OCI-M2 (cell line): ENCODE results near the gene ADPRM.
A peak's percentile ranks its signal among the peaks of the same experiment; 100 is the strongest.
"Not testable (repeated sequence)": the region's sequence is repeated elsewhere in the genome, so short reads cannot be mapped to it uniquely, and the experiment has no call there.

Source experiments
- DNase-seq: peaks from one replicate; lab custom pipeline; 2025; ENCODE audit not compliant: unreplicated experiment; lab: John Stamatoyannopoulos, UW

Gene ADPRM

DNA sequence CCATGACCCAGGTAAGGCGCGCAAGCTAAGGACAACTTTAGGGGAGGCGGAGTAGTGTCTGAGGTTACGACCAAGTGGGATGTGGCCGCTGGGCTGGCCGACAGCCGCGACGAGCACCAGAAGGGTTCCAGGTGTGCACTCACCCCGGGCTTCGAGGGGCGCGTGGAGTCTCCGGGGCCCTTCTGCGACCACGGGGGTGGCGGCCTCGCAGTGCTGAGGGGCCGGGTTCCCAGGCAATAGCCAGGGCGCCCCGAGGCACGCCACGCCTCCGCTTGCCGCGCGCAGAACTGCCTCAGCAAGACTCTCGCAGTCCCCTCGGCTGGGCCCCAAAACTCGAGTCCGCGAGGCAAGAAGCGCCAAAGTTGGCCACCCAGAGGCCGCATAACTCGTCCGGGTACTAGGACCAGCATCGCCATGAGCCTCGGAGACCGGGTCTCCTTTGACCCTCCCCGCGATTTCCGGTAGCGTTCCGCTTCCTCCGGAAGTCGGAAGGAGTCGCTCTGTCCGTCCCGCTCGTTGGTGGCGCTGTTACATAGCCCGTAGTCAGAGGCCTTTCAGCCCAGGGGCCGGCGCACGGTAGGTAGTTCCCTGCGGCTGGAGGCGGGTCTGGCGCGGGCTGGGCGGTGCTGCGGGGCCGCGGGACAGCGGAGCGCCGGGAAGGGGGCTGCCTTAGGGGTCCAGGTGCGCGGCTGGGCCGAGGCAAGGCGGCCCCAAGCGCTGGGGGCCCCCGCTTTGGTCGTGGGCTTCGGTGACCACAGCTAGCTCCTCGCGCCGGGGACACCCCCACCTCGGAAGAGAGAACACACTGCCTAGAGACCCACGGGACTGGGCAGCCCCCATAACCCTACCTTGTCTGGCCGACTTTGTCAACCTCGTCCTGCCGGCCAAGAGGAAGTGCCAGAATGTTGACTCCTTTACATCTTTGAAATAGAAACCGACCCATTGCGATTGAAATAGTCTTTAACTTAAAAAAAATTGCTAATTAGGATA, at the start of gene ADPRM, which contains the start of gene SCO1:
TSS of gene ADPRM (plus strand) at position 503 of the 990 bp plus-strand sequence. CDS start 7,333 bp downstream, outside the sequence.
TSS of gene SCO1 (minus strand) at position 442 of the 990 bp plus-strand sequence. CDS start at position 416, 26 bp downstream.
- peak; percentile 31 for DNase-seq

GRCh38 chr17:10648381-10648780, 49.0 kb upstream of the ADPRM start:
- DNase-seq, result no peak

GRCh38 chr17:10648956-10649355, 48.4 kb upstream of the ADPRM start:
- DNase-seq, result no peak

DNA sequence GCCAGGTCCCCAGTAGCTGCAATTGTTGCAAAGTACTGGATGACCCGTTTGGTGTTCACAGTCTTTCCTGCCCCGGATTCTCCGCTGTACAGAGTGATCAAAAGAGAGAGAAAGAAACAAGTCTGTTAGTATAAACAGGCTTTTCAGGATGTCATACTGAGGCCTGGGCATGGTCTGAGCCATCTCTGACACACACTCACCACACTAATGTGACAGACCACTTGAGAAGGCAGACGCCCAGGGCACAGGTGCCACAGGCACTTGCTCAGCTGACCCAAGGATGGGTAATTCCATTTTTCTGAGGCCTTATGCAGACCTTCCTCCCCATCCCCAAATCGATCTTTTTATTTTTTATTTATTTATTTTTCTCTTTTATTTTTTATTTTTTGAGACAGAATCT, 47.8 kb upstream of the ADPRM start:
- DNase-seq, result no peak

DNA sequence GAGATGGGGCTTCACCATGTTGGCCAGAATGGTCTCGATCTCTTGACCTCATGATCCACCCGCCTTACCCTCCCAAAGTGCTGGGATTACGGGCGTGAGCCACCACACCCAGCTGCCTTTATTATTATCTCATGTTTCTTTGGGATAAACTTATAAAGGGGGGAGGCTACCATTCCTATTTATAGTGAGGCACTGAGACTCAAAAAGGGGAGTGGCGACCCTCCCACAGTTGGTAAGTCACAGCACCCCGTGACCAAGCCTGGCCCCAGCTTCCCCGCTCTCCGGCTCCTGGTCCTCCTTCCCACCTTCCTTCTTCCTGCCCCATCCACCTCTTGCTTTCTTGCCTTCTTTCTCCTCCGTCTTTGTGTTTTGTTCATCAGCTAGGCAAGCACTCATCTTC, 45.5 kb upstream of the ADPRM start:
- no peak for DNase-seq

- no peak for DNase-seq
These were observed 44.3 kb upstream of the ADPRM start for GRCh38 chr17:10652984-10653659.

DNA sequence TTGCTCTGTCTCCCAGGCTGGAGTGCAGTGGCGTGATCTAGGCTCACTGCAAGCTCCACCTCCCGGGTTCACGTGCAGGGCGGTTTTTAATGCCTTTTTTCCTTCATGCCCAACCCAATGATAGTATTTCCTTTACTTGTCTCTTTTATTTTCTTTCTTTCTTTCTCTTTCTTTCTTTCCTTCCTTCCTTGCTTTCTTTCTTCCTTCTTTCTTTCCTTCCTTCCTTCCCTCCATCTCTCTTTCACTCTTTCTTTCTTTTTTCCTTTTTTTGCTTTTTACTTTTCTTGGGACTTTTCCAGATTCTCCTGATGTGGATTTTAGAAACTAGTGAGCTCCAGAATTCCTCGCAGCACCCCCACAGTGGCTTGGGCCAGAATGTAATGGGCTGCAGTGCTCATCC, 43.4 kb upstream of the ADPRM start:
- no peak for DNase-seq

GRCh38 chr17:10657148-10657547, 40.2 kb upstream of the ADPRM start, which contains the start of gene MYH3:
Gene MYH3, minus strand, starts transcription at chr17:10657309. Its CDS starts 2,245 bp downstream, at chr17:10655064.
- DNase-seq, result no peak

DNA sequence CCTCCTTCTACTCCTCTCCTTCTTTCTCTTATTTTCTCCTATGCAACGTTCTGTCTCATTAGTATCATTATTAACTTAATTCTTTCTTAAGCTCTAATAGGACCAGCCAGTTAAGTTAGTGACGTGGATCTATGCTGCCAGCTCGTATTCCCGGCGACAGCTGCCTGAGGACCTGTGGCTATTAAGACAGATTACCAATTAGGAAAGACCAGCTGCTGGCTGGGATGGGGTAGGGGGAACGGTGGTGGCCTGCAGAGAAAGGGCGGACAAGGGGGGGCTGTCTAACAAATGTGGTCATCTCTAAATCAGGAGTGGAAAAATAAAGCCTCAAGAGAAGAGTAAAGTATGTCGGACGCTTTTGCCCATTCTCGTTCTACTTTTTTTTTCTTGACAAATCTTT, 39.5 kb upstream of the ADPRM start:
- no peak for DNase-seq

- DNase-seq, result no peak
These were observed 36.0 kb upstream of the ADPRM start for GRCh38 chr17:10661437-10661836.

DNA sequence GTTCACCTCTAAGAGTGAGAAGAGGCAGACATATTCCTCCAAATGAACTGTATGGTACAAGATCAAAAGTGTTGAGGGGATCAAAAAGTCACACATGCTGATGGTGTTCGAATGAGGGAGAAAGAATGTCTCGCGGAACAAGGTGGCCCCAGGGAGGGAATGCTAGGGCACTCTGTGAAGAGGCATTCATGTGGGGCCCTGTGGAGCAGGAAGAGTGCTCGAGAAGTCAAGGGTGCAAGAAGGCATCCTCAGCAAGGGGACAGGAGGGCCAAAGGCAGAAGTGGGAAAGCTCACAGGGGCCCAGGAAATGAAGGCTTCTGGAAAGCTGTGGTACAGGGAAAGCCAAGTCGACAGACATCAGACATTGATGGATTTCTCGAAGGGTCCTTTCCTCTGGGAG, 34.2 kb upstream of the ADPRM start:
- no peak for DNase-seq

DNA sequence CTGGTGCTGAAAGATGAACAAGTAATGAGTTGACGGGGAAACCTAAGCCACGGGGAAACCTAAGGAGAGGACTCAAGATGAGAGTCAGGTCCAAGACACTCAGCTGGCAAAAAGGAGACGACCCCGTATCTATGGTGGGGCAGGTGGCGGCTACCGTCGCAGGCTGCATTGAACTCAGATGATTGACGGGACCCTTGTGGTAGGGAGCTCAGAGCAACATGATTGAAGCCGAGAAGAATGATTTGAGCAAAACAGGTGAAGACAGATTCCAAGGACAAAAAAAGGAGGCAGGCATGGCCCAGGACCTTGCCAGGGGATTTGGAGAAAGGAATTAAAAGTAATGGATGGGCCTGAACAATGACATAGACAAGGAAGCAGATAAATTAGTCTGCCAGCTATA, 32.8 kb upstream of the ADPRM start:
- no peak for DNase-seq

DNA sequence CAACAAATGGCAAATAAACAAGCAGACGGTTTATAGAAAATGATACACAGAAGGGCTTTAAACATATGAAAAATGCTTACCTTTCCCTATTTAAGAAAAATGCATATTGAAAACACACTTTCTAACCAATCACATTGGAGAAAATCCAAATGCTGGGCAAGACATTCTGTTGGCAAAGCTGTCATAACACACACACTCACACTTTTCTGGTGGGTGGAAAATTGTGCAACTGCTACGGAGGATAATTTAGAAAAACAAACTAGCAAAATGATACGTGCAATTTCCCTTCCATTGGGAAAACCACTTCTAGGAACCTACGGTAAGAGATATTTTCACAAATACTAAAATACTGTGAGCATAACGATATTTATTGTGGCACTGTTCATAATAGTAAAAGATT, 30.5 kb upstream of the ADPRM start:
- DNase-seq, result no peak

DNA sequence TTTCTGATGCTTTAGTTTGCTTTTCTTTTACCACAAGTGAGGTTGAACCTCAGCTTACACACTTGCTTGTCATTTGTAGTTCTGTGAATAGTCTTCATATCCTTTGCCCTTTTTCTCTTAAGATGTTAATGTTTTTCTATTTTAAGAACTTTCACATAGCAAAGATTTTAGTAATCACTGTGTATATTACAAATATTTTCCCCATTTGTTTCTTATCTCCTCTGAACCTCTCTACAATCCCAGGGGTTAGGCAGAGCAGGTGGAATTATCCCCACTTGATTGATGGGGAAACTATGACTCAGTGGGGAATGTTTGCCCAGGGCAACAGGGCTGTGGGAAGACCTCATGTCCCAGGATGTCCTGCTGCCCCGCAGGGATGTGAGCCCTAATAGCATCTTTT, 28.6 kb upstream of the ADPRM start:
- DNase-seq, result no peak

- no peak for DNase-seq
These were observed 24.1 kb upstream of the ADPRM start for GRCh38 chr17:10673312-10673711.

GRCh38 chr17:10674704-10675103, 22.7 kb upstream of the ADPRM start:
- DNase-seq, result no peak

- no peak for DNase-seq
These were observed 15.4 kb upstream of the ADPRM start for GRCh38 chr17:10681866-10682446.

DNA sequence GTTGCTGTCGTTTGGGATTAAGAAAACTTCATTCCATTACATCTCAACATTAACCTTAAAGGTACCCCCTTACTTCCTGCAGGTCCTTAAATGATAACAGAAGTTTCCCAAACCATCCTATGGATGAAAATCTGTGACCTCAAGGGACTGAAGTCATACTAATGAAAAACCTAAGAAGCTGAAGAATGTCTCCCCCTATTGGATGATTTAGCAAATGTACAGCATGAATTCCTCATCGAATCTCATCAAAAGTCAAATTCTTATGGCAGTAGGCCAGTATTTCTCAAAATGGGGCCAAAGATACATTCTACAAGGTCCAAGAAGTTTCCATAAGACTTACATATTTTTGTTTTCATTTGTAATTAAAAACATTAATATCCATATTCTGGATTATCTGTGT, 13.5 kb upstream of the ADPRM start:
- no peak for DNase-seq

GRCh38 chr17:10687499-10687898, 9.9 kb upstream of the ADPRM start:
- no peak for DNase-seq

DNA sequence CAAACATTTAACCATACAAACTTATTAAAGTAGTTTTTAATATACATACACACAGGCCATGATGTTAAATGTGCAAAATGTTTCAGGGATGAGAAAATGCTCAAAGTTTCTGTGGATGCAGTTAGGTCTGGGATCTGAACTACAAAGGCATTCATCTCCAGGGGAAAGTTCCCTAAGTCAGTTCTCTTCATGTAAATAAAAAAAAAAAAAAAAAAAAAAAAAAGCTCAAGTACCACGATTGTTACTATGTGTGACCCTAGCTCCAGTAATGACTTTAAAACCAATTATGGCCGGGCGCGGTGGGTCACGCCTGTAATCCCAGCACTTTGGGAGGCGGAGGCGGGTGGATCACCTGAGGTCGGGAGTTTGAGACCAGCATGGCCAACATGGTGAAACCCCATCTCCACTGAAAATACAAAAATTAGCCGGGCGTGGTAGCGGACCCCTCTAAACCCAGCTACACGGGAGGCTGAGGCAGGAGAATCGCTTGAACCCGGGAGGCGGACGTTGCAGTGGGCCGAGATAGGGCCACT, 1.5 kb upstream of the ADPRM start:
- not testable (repeated sequence) for DNase-seq

DNA sequence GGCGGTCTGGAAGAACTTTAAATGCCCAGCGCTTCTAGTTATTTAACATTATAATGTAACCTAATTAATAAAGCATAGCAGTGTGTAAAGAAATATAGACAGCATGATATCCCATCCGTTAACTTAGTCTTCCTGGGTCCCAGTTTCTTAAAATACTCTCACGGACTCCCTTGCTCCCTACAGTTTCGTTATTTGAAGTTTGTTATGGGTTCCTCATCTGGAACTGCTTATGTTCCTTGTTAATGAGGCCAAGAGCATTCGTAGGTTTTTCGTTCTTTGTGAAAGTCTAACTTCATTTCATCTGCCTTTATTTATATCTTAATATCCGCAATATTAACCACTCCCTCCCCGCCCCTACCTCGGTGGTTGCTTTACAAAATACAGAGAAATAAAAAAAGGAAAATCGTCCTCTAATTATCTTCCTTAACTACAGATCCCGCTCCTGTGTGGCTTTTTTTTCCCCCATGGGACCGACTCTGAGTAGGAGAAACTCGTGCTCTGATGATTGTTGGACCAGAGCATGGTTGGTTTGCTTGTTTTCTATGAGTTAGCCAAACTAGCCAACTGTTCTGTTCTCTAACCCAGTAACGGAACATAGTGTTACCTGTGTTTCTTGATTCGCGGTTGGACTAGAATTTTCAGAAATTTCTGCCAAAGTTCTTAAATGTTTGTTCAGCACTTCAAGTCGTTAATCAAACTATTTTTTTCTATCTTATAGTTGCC, 863 bp downstream of the ADPRM start:
- no peak for DNase-seq
